WTC11 (cell line): Measurements from ENCODE around the gene NDUFA6.

Experiments used
- CTCF ChIP-seq: fragments of 200-600 bp; IDR thresholded peaks from 2 replicates; pipeline ENCODE4 v1.8.0; 2022; ENCODE audit warnings: antibody characterized with exemption
- ESRRA ChIP-seq: sonication (generic); formaldehyde crosslinking; IDR thresholded peaks from 2 replicates; pipeline ENCODE4 v1.8.1; 2022; ENCODE audit warnings: mild to moderate bottlenecking, missing genetic modification reagents, borderline replicate concordance
- FOXJ3 ChIP-seq: sonication (generic); formaldehyde crosslinking; IDR thresholded peaks from 2 replicates; pipeline ENCODE4 v1.9.0; 2021; ENCODE audit warnings: missing genetic modification reagents, mild to moderate bottlenecking, borderline replicate concordance
- FOXP4 ChIP-seq: sonication (generic); formaldehyde crosslinking; IDR thresholded peaks from 2 replicates; pipeline ENCODE4 v1.8.0; 2022; ENCODE audit warnings: mild to moderate bottlenecking, missing genetic modification reagents
- HMGXB4 ChIP-seq: sonication (generic); formaldehyde crosslinking; IDR thresholded peaks from 2 replicates; pipeline ENCODE4 v1.8.1; 2023; ENCODE audit warnings: mild to moderate bottlenecking, moderate library complexity, missing genetic modification reagents
- MXD4 ChIP-seq: fragments of 250-450 bp; sonication (Bioruptor Pico); IDR thresholded peaks from 2 replicates; pipeline ENCODE4 v1.8.0; 2021; ENCODE audit warnings: mild to moderate bottlenecking, moderate library complexity, borderline replicate concordance
- NR2C2 ChIP-seq: sonication (generic); formaldehyde crosslinking; IDR thresholded peaks from 2 replicates; pipeline ENCODE4 v1.8.0; 2022; ENCODE audit warnings: mild to moderate bottlenecking, missing genetic modification reagents
- SMAD4 ChIP-seq: sonication (generic); formaldehyde crosslinking; IDR thresholded peaks from 2 replicates; pipeline ENCODE4 v1.8.0; 2022; ENCODE audit warnings: mild to moderate bottlenecking, missing genetic modification reagents
- SP1 ChIP-seq: sonication (generic); formaldehyde crosslinking; conservative IDR thresholded peaks from 2 replicates; pipeline ENCODE4 v1.8.1; 2022; ENCODE audit warnings: missing genetic modification reagents
- ZNF138 ChIP-seq: sonication (generic); formaldehyde crosslinking; conservative IDR thresholded peaks from 2 replicates; pipeline ENCODE4 v1.8.1; 2022; ENCODE audit warnings: mild to moderate bottlenecking, moderate library complexity, missing genetic modification reagents
- ZNF263 ChIP-seq: sonication (generic); formaldehyde crosslinking; IDR thresholded peaks from 2 replicates; pipeline ENCODE4 v1.8.1; 2022; ENCODE audit warnings: low read depth, mild to moderate bottlenecking, moderate library complexity, missing genetic modification reagents
- ZNF416 ChIP-seq: fragments of 250-450 bp; sonication (Bioruptor Pico); IDR thresholded peaks from 2 replicates; pipeline ENCODE4 v1.9.0; 2021; ENCODE audit warnings: mild to moderate bottlenecking, inconsistent platforms
- TF ChIP-seq, protein P1 (sequence below): sonication (generic); formaldehyde crosslinking; IDR thresholded peaks from 2 replicates; pipeline ENCODE4 v1.8.0; 2023; ENCODE audit warnings: missing genetic modification reagents, mild to moderate bottlenecking, borderline replicate concordance
- TF ChIP-seq, protein P2 (sequence below): sonication (generic); formaldehyde crosslinking; IDR thresholded peaks from 2 replicates; pipeline ENCODE4 v1.8.1; 2022; ENCODE audit warnings: low read depth, missing genetic modification reagents, borderline replicate concordance

GRCh38 chr22:42132457-42132856 lies 41.9 kb upstream of the NDUFA6 start:
- no peak for TF ChIP-seq SP1 (CRISPR knock-in tag)
- TF ChIP-seq HMGXB4 (CRISPR knock-in tag): no peak
- no peak for TF ChIP-seq ZNF263 (CRISPR knock-in tag)
- no peak for TF ChIP-seq ESRRA
- no peak for TF ChIP-seq CTCF
- no peak for TF ChIP-seq ZNF138 (CRISPR knock-in tag)
- TF ChIP-seq FOXJ3 (CRISPR knock-in tag): no peak
- TF ChIP-seq MXD4: no peak
- TF ChIP-seq SMAD4 (CRISPR knock-in tag): no peak
- TF ChIP-seq NR2C2 (CRISPR knock-in tag): no peak
- no peak for TF ChIP-seq ZNF416 (CRISPR knock-in tag)
- no peak for TF ChIP-seq FOXP4
- TF ChIP-seq, protein P1, sequence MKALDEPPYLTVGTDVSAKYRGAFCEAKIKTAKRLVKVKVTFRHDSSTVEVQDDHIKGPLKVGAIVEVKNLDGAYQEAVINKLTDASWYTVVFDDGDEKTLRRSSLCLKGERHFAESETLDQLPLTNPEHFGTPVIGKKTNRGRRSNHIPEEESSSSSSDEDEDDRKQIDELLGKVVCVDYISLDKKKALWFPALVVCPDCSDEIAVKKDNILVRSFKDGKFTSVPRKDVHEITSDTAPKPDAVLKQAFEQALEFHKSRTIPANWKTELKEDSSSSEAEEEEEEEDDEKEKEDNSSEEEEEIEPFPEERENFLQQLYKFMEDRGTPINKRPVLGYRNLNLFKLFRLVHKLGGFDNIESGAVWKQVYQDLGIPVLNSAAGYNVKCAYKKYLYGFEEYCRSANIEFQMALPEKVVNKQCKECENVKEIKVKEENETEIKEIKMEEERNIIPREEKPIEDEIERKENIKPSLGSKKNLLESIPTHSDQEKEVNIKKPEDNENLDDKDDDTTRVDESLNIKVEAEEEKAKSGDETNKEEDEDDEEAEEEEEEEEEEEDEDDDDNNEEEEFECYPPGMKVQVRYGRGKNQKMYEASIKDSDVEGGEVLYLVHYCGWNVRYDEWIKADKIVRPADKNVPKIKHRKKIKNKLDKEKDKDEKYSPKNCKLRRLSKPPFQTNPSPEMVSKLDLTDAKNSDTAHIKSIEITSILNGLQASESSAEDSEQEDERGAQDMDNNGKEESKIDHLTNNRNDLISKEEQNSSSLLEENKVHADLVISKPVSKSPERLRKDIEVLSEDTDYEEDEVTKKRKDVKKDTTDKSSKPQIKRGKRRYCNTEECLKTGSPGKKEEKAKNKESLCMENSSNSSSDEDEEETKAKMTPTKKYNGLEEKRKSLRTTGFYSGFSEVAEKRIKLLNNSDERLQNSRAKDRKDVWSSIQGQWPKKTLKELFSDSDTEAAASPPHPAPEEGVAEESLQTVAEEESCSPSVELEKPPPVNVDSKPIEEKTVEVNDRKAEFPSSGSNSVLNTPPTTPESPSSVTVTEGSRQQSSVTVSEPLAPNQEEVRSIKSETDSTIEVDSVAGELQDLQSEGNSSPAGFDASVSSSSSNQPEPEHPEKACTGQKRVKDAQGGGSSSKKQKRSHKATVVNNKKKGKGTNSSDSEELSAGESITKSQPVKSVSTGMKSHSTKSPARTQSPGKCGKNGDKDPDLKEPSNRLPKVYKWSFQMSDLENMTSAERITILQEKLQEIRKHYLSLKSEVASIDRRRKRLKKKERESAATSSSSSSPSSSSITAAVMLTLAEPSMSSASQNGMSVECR (CRISPR knock-in tag): no peak
- TF ChIP-seq, protein P2, sequence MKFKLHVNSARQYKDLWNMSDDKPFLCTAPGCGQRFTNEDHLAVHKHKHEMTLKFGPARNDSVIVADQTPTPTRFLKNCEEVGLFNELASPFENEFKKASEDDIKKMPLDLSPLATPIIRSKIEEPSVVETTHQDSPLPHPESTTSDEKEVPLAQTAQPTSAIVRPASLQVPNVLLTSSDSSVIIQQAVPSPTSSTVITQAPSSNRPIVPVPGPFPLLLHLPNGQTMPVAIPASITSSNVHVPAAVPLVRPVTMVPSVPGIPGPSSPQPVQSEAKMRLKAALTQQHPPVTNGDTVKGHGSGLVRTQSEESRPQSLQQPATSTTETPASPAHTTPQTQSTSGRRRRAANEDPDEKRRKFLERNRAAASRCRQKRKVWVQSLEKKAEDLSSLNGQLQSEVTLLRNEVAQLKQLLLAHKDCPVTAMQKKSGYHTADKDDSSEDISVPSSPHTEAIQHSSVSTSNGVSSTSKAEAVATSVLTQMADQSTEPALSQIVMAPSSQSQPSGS (CRISPR knock-in tag): no peak
